ENCODE results near the gene VLDLR.
"Not testable (repeated sequence)": the region's sequence is repeated elsewhere in the genome, so short reads cannot be mapped to it uniquely, and the experiment has no call there.

Gene VLDLR

DNA sequence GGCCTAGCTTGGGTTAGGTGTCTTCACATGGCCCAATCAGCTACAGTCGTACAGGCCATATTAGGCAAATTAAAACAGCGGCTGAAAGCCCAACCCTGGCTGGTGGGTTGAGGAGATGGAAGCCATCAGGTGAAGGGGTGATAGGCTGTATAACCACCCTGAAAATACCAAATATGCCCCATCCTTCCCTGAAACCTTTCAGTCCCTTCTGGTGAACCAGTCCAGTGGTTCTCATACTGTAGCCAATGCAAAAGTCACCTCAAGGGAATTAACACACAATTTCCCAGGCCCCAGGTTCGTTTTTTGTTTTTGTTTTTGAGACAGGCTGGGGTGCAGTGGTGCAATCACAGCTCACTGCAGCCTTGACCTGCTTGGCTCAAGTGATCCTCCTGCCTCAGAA, 75.9 kb downstream of the VLDLR start:
- no peak overlapping the region for H3K4me3 ChIP-seq (ENCODE audit: low read depth, low read length)
- no peaks in the 10 kb centered on the region for H3K36me3 ChIP-seq
- H3K9me3 ChIP-seq: no peaks in the 10 kb centered on the region
- peaks cover 9% of the 10 kb centered on the region for H3K4me1 ChIP-seq
- TF ChIP-seq, protein P1, sequence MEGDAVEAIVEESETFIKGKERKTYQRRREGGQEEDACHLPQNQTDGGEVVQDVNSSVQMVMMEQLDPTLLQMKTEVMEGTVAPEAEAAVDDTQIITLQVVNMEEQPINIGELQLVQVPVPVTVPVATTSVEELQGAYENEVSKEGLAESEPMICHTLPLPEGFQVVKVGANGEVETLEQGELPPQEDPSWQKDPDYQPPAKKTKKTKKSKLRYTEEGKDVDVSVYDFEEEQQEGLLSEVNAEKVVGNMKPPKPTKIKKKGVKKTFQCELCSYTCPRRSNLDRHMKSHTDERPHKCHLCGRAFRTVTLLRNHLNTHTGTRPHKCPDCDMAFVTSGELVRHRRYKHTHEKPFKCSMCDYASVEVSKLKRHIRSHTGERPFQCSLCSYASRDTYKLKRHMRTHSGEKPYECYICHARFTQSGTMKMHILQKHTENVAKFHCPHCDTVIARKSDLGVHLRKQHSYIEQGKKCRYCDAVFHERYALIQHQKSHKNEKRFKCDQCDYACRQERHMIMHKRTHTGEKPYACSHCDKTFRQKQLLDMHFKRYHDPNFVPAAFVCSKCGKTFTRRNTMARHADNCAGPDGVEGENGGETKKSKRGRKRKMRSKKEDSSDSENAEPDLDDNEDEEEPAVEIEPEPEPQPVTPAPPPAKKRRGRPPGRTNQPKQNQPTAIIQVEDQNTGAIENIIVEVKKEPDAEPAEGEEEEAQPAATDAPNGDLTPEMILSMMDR (IDR thresholded peaks at IDR 0.05; ENCODE audit: low read depth, low read length): no peak
- DNase-seq: no peak
- no peaks in the 10 kb centered on the region for H3K27me3 ChIP-seq

DNA sequence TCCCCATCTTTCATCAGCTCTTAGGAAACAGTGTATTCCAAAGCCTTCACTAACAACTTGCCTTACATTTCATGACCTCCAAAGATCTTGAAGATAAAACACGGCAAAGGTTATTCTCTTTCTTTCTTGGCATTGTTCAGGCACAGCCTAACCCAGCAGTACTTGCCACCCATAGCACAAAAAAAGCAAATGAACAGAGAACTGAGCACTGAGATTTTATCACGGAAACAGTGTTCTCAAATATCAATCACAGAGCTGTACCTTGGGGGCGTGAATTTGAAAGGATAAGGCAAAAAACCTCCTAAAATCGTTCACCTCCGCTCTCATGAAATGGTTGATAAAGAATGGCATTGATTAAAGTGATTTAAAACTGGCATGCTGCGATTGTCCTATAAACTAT, 78.8 kb downstream of the VLDLR start:
- H3K9me3 ChIP-seq: no peaks in the 10 kb centered on the region
- TF ChIP-seq, protein P1 (IDR thresholded peaks at IDR 0.05; ENCODE audit: low read depth, low read length): no peak
- H3K27me3 ChIP-seq: no peaks in the 10 kb centered on the region
- no peak for DNase-seq
- H3K36me3 ChIP-seq: no peaks in the 10 kb centered on the region
- H3K4me3 ChIP-seq (ENCODE audit: low read depth, low read length): no peak overlapping the region
- peaks cover 9% of the 10 kb centered on the region for H3K4me1 ChIP-seq

DNA sequence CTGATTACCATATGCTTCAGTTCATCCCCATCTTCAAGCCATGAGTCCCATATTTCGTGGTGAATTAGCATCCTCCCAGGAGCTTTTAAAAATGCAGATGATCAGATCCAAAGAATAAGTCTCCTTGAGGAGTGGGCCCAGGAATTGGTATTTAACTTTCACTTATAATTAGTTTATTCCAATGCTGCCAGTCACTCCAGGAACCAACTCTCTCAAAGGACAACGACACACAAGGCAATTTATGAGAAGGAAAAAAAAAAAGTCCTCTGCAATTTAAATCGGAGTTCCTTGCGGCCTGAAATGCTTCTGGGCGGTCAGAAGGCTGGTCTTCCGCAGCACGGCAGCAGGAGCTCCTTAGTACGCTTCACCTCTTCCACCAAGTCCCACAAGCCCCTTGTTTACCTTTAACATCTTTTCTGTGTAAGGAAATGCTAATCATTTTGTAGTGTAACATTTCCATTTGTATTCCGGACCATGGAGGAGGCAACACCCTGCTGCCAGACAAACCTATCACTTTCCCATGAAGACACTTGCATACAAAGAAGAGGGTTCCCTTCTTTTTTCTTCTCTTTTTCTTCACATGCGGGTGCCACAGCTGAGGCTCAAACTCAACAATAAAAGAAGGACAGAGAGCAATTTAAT, 79.4 kb downstream of the VLDLR start:
- no peaks in the 10 kb centered on the region for H3K36me3 ChIP-seq
- DNase-seq: no peak
- H3K9me3 ChIP-seq: no peaks in the 10 kb centered on the region
- H3K4me1 ChIP-seq: peaks cover 6% of the 10 kb centered on the region
- no peak overlapping the region for H3K4me3 ChIP-seq (ENCODE audit: low read depth, low read length)
- H3K27me3 ChIP-seq: no peaks in the 10 kb centered on the region
- TF ChIP-seq, protein P1 (IDR thresholded peaks at IDR 0.05; ENCODE audit: low read depth, low read length): no peak

DNA sequence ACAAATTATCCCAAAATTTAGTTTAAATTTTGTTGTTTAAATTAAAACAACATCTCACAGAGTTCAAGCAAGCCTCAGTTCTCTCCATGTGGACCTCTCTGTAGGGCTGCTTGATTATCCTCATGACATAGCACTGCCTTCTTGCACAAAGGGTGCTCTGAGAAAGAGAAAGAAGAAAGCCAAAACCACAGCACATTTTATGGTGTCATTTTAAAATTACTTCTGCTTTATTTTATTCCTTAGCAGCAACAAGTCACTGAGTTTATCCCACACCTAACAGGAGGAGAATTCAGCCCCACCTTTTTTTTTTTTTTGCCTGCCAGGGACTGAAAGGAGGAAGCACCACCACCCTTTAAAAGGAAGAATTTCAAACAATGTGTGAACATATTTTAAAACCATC, 82.9 kb downstream of the VLDLR start:
- Histone ChIP-seq H3K36me3 (no peaks in the 10 kb centered on the region), H3K4me1 (peaks cover 3% of the 10 kb centered on the region; the same call in 1 of the 2 replicates), H3K9me3 (no peaks in the 10 kb centered on the region), H3K27me3 (no peaks in the 10 kb centered on the region), H3K4me3 (ENCODE audit: low read depth, low read length) (no peak overlapping the region)
- TF ChIP-seq, protein P1 (IDR thresholded peaks at IDR 0.05; ENCODE audit: low read depth, low read length): no peak
- no peak for DNase-seq

DNA sequence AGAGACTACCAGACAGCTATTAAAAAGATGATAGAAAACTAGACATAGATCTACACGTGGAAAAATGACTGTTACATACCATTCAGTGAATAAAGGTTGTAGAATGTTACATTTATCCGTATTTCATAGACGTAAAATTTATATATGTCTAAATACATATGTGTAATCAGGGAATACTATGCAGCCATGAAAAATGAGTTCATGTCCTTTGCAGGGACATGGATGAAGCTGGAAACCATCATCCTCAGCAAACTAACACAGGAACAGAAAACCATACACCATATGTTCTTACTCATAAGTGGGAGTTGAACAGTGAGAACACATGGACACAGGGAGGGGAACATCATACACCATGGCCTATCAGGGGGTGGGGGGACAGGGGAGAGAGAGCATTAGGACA, 85.7 kb downstream of the VLDLR start:
- not testable (repeated sequence) for H3K36me3 ChIP-seq; H3K4me3 ChIP-seq (ENCODE audit: low read depth, low read length); DNase-seq; H3K27me3 ChIP-seq; H3K4me1 ChIP-seq; H3K9me3 ChIP-seq
